ENCODE data around the gene FAM184B. TPM values are rescaled to one million over a fixed set of nuclear protein-coding genes. Genes with fewer than 3 reads are reported as not detected.

Gene FAM184B
- total and polyA plus RNA-seq, 2 of the 4 experiments (the other 2 are of a cell fraction), result 0.07 to 0.18 TPM

GRCh38 chr4:17635056-17635455 is 146.4 kb downstream of the FAM184B start:
- Histone ChIP-seq H2AK9ac (replicated peaks; ENCODE audit: low read depth, low read length, poor library complexity) (no peak overlapping the region), H3K27ac (ENCODE audit: insufficient read depth, low read length) (no peak overlapping the region), H3K4ac (ENCODE audit: low read depth, low read length) (no peak overlapping the region), H3K9me3 (ENCODE audit: control insufficient read depth, insufficient read depth, low read length) (no peaks in the 10 kb centered on the region), H3K23ac (ENCODE audit: low read depth, low read length) (no peak overlapping the region), H4K5ac (ENCODE audit: low read depth, low read length) (no peak overlapping the region), H4K8ac (ENCODE audit: low read depth in 2 of 2, low read length in 2 of 2) (no peak overlapping the region), H3K9me1 (ENCODE audit: insufficient read depth, low read length) (no peaks in the 10 kb centered on the region), H4K91ac (ENCODE audit: insufficient read depth, low read depth, low read length) (no peak overlapping the region), H3K4me3 (ENCODE audit: insufficient read depth, low read depth, low read length) (no peak overlapping the region), H3K14ac (replicated peaks; ENCODE audit: low read depth, low read length) (no peak overlapping the region), H4K20me1 (ENCODE audit: insufficient read depth, low read length) (peaks cover 4% of the 10 kb centered on the region; the same call in 1 of the 2 replicates), H3K27me3 (ENCODE audit: control insufficient read depth, insufficient read depth, low read length) (no peaks in the 10 kb centered on the region), H2BK5ac (ENCODE audit: low read depth, low read length, poor library complexity, severe bottlenecking) (no peak overlapping the region), H2BK15ac (ENCODE audit: low read depth, low read length) (no peak overlapping the region), H3K56ac (ENCODE audit: extremely low read depth, insufficient read depth, low read length) (no peak overlapping the region), H2AK5ac (ENCODE audit: low read depth, low read length) (no peak overlapping the region), H2BK20ac (ENCODE audit: low read depth, low read length) (no peak overlapping the region), H3K79me1 (ENCODE audit: low read depth in 1 of 2, low read length in 2 of 2) (0 out of 4 replicates have a peak, but pooled peaks cover 2 to 7% of the 10 kb centered on the region in 2 experiments), H3K36me3 (ENCODE audit: control insufficient read depth, insufficient read depth, low read length) (peaks cover 32% of the 10 kb centered on the region), H3K4me1 (ENCODE audit: control insufficient read depth, insufficient read depth, low read length) (no peaks in the 10 kb centered on the region), H3K9ac (ENCODE audit: low read depth, low read length) (no peak overlapping the region), H3K18ac (ENCODE audit: low read depth, low read length) (no peak overlapping the region), H3K4me2 (ENCODE audit: low read depth, low read length) (no peak overlapping the region), H2BK120ac (ENCODE audit: low read depth, low read length) (no peak overlapping the region), H2AFZ (replicated peaks; ENCODE audit: low read length, poor library complexity) (no peak overlapping the region)
- in situ Hi-C loops (cut with MboI; ENCODE audit: low sequenced_read_pairs), result loop anchor here (25.0 kb wide), 1 partner anchor 952 kb away; no protein-coding TSS in a partner anchor
- dilution Hi-C loops (cut with HindIII; ENCODE audit: low sequenced_read_pairs, unreplicated experiment), result no loop called here
- DNase-seq (no peak), ATAC-seq (ENCODE audit: low read depth) (no peak)
- POLR2A ChIA-PET (ENCODE audit: unreplicated experiment), result no interaction called here
- CTCF ChIA-PET, result interaction anchor here (2.3 kb wide), 1 partner anchor 86 kb away, joined by 7 read pairs; no protein-coding TSS in a partner anchor
- WGBS, 2 experiments (ENCODE audit: extremely low coverage in 2 of 2, insufficient read length in 1 of 2), result no CpG with 5 or more reads among the region's 4 CpGs
- TF ChIP-seq CTCF (conservative IDR thresholded peaks at IDR 0.05; ENCODE audit: low read depth, low read length) (no peak), SMC3 (IDR thresholded peaks at IDR 0.05; ENCODE audit: low read depth, low read length) (no peak), MAZ (IDR thresholded peaks at IDR 0.05; ENCODE audit: borderline replicate concordance, low read depth, low read length) (no peak), FOS (IDR thresholded peaks at IDR 0.05; ENCODE audit: low read depth, low read length) (no peak), ELK1 (IDR thresholded peaks at IDR 0.05; ENCODE audit: borderline replicate concordance, low read depth, low read length) (no peak), POLR2A (IDR thresholded peaks at IDR 0.05; ENCODE audit: low read depth, low read length) (no peak), BHLHE40 (IDR thresholded peaks at IDR 0.05; ENCODE audit: low read depth, low read length) (no peak), RCOR1 (IDR thresholded peaks at IDR 0.05; ENCODE audit: insufficient replicate concordance, low read length) (no peak), RAD21 (IDR thresholded peaks at IDR 0.05; ENCODE audit: low read length) (no peak), RFX5 (IDR thresholded peaks at IDR 0.05; ENCODE audit: low read depth, low read length) (no peak), CEBPB (IDR thresholded peaks at IDR 0.05; ENCODE audit: low read depth, low read length) (no peak)
- no TSS peak for BruUV-seq (replicated peaks)
- intact Hi-C loops (cut with micrococcal nuclease), result loop anchor here (5.0 kb wide), 1 partner anchor 177 kb away; the partner anchor contains the start of genes DCAF16 and NCAPG
